Adrenal gland (tissue), 12 donors: ENCODE measurements around the gene ZNF469. TPM values are rescaled to one million over a fixed set of nuclear protein-coding genes. Genes with fewer than 3 reads are reported as not detected.
A peak's percentile ranks its signal among the peaks of the same experiment; 100 is the strongest.

ENCODE experiments used
- DNase-seq, 7 donors: peaks; one replicate each; pipeline ENCODE4 v3.0.0-alpha.2; 2019 to 2020
- H3K27ac ChIP-seq, 5 donors: fragments of 200-600 bp; sonication (generic) in 4 of 5; 1 replicate in 3 of 5; 2 replicates in 2 of 5; pipeline versions ENCODE4 v1.5.1 to v1.8.0; 2016 to 2020; ENCODE audit warnings: mild to moderate bottlenecking in 1 of 5
- H3K27me3 ChIP-seq: fragments of 200-600 bp; 2 replicates; pipeline ENCODE4 v1.8.0; 2021
- H3K36me3 ChIP-seq, 2 donors: fragments of 200-600 bp; replicated peaks in 1 of 2; 1 replicate in 1 of 2; 2 replicates in 1 of 2; pipeline versions ENCODE4 v1.5.1 to v1.8.0; 2018 to 2022
- H3K4me1 ChIP-seq, 2 donors: fragments of 200-600 bp; replicated peaks in 1 of 2; 1 replicate in 1 of 2; 2 replicates in 1 of 2; pipeline versions ENCODE4 v1.5.1 to v1.8.0; 2018 to 2021
- H3K4me3 ChIP-seq, 4 donors: fragments of 200-600 bp; sonication (generic) in 3 of 4; one replicate each; pipeline ENCODE4 v1.5.1; 2016 to 2018
- H3K9me3 ChIP-seq, 3 donors: fragments of 200-600 bp; sonication (generic) in 1 of 3; replicated peaks in 1 of 3; 1 replicate in 2 of 3; 2 replicates in 1 of 3; pipeline versions ENCODE4 v1.5.1 to v1.8.0; 2016 to 2021
- POLR2A ChIP-seq, 2 donors: fragments of 450-650 bp; IDR thresholded peaks; one replicate each; pipeline ENCODE4 v1.6.1; 2017; ENCODE audit warnings: antibody characterized with exemption in 2 of 2, mild to moderate bottlenecking in 2 of 2, moderate library complexity in 1 of 2
- WGBS, 4 donors: extraction: QIAGEN DNeasy Blood & Tissue Kit in 2 of 4; methylation state at CpG; one replicate each; pipeline versions ENCODE4 v1.1.5 to v1.1.7; 2013 to 2017; 5-methylcytosine and 5-hydroxymethylcytosine counted together
- intact Hi-C, 2 donors: fragments of 100-400 bp; cut with DNase I; formaldehyde crosslinking; loops; one replicate each; pipeline versions ENCODE4 v1.14.1 to v1.15.0; 2022 to 2023
- polyA plus RNA-seq, 3 donors: library from polyadenylated mRNA; stranded (reverse); fragments of 200-250 nt in 2 of 3; fragments of 350-450 nt in 1 of 3; fragmentation: Illumina TruSeq in 1 of 3; extraction: RNeasy Lipid Tissue Mini Kit (QIAGEN cat#74804) in 1 of 3; gene quantifications; one replicate each; pipeline ENCODE4 v1.2.3, GENCODE V29; 2013 to 2014
- total RNA-seq, 9 donors: library from RNA; depleted of rRNA in 4 of 9; stranded (reverse); fragments of >200 nt in 4 of 9; fragments of 120-200 nt in 1 of 9; fragmentation: NEBNext Ultra II Directional in 1 of 9; extraction: Animal tissue kit (Norgen Biotek cat#: 25700) in 1 of 9; gene quantifications; one replicate each; pipeline versions ENCODE4 v1.1.0 to v1.2.4, GENCODE V29; 2013 to 2023
- TF ChIP-seq, protein P1 (sequence below), 6 experiments: fragments of 450-650 bp in 4 of 6; fragments of 200-600 bp in 2 of 6; sonication (generic) in 1 of 6; IDR thresholded peaks; 1 replicate in 5 of 6; 2 replicates in 1 of 6; pipeline versions ENCODE4 v1.5.1 to v1.8.0; 2016 to 2021; ENCODE audit warnings: antibody characterized with exemption in 6 of 6, mild to moderate bottlenecking in 2 of 6, moderate library complexity in 1 of 6
- donor health status: healthy with polysubstance abuse.
- donor health status: Bipolar disorder and iron deficiency.
- donor health status: DM: yes; HTN: yes; CAD: no.
- donor health status: DM: no; HTN: no; CAD: no.
- donor health status: DM: no; HTN: no; CAD: no.
- donor health status: DM: yes; HTN: yes; CAD: no.

ZNF469 gene
- total and polyA plus RNA-seq, 12 donors, result 0.18 to 5.7 (median 1.9) TPM

DNA sequence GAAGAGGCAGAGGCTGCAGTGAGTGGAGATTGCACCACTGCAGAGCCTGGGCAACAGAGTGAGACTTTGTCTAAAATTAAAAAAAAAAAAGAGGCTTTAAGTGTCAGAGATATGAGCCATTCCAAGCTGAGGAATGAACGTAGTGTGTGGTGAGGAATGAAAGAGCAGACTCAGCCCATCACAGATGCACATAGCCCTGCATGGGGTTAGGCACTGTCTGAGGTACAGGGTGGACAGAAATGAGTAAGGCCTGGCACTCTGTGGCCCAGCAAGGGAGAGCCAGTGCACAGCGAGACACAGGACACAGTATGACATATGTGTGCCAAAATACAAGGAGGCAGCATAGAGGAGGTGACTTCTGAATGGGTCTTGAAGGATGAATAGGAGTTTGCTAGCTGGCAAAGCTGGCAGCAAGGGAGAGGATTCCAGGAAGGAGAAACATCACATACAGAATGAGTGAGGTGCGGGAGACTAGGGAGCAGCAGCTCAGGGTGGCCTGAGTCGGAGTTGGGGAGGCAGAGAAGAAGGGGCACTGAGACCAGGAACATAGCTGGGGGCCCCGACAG, 8.7 kb upstream of the ZNF469 start:
- Histone ChIP-seq H3K4me1 (no peaks in the 10 kb centered on the region), H3K4me3 (no peak overlapping the region), H3K27me3 (no peaks in the 10 kb centered on the region), H3K9me3 (no peaks in the 10 kb centered on the region), H3K27ac (no peak overlapping the region), H3K36me3 (no peaks in the 10 kb centered on the region)
- WGBS, 4 donors, result 89 to 92% (median 90%) methylated on average over 5 of the region's 5 CpGs
- intact Hi-C loops, result no loop called here
- DNase-seq, result no peak
- no peak for TF ChIP-seq POLR2A (IDR thresholded peaks at IDR 0.05)
- TF ChIP-seq, protein P1, sequence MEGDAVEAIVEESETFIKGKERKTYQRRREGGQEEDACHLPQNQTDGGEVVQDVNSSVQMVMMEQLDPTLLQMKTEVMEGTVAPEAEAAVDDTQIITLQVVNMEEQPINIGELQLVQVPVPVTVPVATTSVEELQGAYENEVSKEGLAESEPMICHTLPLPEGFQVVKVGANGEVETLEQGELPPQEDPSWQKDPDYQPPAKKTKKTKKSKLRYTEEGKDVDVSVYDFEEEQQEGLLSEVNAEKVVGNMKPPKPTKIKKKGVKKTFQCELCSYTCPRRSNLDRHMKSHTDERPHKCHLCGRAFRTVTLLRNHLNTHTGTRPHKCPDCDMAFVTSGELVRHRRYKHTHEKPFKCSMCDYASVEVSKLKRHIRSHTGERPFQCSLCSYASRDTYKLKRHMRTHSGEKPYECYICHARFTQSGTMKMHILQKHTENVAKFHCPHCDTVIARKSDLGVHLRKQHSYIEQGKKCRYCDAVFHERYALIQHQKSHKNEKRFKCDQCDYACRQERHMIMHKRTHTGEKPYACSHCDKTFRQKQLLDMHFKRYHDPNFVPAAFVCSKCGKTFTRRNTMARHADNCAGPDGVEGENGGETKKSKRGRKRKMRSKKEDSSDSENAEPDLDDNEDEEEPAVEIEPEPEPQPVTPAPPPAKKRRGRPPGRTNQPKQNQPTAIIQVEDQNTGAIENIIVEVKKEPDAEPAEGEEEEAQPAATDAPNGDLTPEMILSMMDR (IDR thresholded peaks at IDR 0.05), result no peak

DNA sequence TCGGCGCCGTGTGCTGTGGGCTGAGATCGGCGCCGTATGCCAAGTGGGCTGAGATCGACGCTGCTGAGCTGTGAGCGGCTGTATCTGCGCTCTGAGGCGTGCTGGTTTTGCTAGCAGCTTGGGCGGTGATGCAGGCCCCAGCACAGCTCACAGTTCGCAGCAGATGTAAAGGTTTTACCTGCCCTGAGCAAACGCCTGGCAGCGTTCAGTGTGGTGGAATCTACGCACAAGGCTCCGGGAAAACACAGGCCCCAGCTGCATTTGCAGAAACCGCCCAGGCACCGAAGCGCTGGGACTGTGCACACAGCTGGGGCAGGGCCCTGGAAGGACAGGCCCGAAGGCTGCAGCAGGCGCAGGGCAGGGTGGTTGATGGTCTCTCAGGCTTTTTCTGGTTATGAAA, 8.0 kb upstream of the ZNF469 start:
- Histone ChIP-seq H3K27ac (no peak overlapping the region), H3K27me3 (no peaks in the 10 kb centered on the region), H3K36me3 (no peaks in the 10 kb centered on the region), H3K4me3 (no peak overlapping the region), H3K4me1 (no peaks in the 10 kb centered on the region), H3K9me3 (no peaks in the 10 kb centered on the region)
- WGBS, 4 donors, result 85 to 96% (median 95%) methylated on average over 8 to 22 of the region's 22 CpGs
- DNase-seq, result peak in 1 of 7 donors; percentile 5
- intact Hi-C loops, result no loop called here
- no peak for TF ChIP-seq POLR2A (IDR thresholded peaks at IDR 0.05)
- TF ChIP-seq, protein P1 (IDR thresholded peaks at IDR 0.05), result no peak

DNA sequence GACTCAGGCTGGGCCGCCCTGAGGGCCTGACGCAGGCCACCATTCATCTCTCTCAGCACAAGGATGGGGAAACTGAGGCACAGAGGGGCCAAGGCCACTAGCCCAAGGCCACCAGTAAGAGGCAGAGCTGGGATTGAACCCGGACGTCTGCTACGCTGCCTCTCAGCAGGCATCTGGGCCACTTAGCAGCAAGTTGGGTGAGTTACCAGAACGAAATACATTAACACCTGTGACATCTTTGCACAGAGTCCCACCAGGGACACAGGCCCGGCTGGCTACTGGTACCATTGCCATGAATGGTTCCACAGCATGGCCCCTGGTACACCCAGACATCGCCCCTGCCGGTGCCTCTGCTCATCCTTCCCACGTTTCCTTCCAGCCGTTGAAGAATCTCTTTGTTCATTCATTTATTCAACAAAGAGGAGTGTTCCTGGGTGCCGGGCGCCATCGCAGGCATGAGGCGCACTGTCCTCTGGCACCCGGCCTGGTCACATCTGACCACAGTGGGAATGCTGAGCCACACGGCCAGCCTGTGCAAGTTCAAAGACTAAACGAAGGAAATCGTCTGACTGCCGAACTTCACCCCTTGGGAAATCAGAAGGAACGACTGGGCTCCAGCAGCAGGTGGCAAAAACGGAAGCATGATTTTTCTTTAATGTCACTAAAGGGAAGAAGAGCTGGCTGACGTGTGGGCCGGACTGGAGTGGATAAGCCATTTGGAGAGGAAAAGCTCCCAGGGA, 7.4 kb upstream of the ZNF469 start:
- no peak for TF ChIP-seq POLR2A (IDR thresholded peaks at IDR 0.05)
- TF ChIP-seq, protein P1 (IDR thresholded peaks at IDR 0.05), result no peak
- DNase-seq, result peak in 1 of 7 donors; percentile 3
- Histone ChIP-seq H3K27ac (no peak overlapping the region), H3K9me3 (no peaks in the 10 kb centered on the region), H3K4me1 (no peaks in the 10 kb centered on the region), H3K36me3 (no peaks in the 10 kb centered on the region), H3K4me3 (no peak overlapping the region), H3K27me3 (no peaks in the 10 kb centered on the region)
- 83 to 92% (median 88%) methylated on average over 20 to 24 of the region's 24 CpGs for WGBS, 4 donors
- intact Hi-C loops, result no loop called here

DNA sequence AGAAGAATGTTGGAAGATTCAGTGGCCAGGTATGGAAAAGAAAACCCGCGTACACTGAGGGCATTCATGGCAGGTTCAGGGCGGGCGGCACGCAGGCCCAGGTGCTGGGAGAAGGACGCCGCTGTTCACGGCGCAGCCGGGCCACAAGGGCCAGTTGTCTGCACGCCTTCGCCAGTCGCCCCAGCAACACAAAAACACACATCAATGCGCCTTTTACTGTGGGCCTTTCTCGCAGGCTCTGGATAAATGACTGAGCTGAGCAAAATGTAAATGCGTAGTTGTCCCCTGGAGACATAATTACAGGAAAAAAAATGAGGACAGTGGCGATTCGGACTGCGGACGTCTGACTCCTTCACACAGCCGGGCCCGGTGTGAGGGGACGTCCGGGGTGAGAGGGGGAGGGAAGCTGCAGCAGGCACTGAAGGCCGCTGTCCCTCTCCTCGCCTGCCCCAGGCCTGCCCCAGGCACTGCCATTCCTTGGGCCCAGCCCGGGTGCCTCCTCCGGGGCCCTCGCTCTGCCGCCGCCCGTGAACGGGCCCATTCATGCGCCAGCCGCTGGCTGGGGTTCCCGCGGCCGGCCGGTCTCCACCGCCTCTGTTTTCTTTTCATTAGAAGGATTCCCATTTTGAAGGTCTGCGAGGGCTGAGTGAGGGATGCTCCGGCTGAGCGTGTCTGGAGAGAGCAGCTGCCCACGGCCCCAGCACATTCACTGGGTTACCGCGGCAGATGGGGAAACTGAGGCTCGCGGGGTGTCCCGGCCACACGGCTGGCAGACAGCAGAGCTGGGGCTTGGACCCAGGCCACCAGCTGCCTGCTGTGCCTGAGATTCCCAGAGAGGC, 6.5 kb upstream of the ZNF469 start:
- H3K4me3 ChIP-seq, result no peak overlapping the region
- intact Hi-C loops, result no loop called here
- DNase-seq, result no peak
- 80 to 85% (median 82%) methylated on average over 37 to 50 of the region's 50 CpGs for WGBS, 4 donors
- H3K4me1 ChIP-seq, result no peaks in the 10 kb centered on the region
- no peaks in the 10 kb centered on the region for H3K36me3 ChIP-seq
- no peaks in the 10 kb centered on the region for H3K27me3 ChIP-seq
- TF ChIP-seq POLR2A (IDR thresholded peaks at IDR 0.05), result no peak
- TF ChIP-seq, protein P1 (IDR thresholded peaks at IDR 0.05), result no peak
- H3K9me3 ChIP-seq, result no peaks in the 10 kb centered on the region
- no peak overlapping the region for H3K27ac ChIP-seq
